Mammary epithelial cell (primary cell): ENCODE data around the gene CHST15.

Experiments
- EZH2 ChIP-seq: IDR thresholded peaks from 2 replicates; pipeline ENCODE4 v1.6.1; 2012; ENCODE audit warnings: low read length, inconsistent platforms, borderline replicate concordance
- TF ChIP-seq, protein P1 (sequence below), 2 donors: IDR thresholded peaks in 1 of 2; conservative IDR thresholded peaks in 1 of 2; 2 replicates each; pipeline ENCODE4 v1.5.1; 2011 to 2012; ENCODE audit warnings: inconsistent platforms in 2 of 2, low read length in 2 of 2, mild to moderate bottlenecking in 2 of 2, control low read depth in 1 of 2, low read depth in 1 of 2; ENCODE audit not compliant: insufficient read depth in 1 of 2; ENCODE audit errors: extremely low read depth in 1 of 2

DNA sequence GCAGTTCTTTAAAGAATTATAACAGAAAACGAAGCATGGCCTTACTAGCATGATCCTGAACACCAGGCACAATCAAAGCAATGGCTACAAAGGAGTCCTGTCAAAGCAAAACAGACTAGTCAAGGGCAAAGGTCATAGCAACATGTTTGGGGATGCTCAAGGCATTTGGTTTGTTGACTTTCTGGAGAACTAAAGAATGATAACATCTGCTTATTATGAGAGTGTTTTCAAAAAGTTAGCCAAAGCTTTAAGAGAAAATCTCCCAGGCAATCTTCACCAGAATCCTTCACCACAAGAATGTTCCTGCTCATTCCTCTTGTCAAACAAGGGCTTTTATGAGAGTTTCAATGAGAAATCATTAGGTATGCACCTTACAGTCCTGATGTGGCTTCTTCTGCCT is 106.7 kb downstream of the CHST15 start:
- TF ChIP-seq, protein P1, sequence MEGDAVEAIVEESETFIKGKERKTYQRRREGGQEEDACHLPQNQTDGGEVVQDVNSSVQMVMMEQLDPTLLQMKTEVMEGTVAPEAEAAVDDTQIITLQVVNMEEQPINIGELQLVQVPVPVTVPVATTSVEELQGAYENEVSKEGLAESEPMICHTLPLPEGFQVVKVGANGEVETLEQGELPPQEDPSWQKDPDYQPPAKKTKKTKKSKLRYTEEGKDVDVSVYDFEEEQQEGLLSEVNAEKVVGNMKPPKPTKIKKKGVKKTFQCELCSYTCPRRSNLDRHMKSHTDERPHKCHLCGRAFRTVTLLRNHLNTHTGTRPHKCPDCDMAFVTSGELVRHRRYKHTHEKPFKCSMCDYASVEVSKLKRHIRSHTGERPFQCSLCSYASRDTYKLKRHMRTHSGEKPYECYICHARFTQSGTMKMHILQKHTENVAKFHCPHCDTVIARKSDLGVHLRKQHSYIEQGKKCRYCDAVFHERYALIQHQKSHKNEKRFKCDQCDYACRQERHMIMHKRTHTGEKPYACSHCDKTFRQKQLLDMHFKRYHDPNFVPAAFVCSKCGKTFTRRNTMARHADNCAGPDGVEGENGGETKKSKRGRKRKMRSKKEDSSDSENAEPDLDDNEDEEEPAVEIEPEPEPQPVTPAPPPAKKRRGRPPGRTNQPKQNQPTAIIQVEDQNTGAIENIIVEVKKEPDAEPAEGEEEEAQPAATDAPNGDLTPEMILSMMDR (conservative IDR thresholded peaks at IDR 0.05 in 1 of 2, IDR thresholded peaks at IDR 0.05 in 1 of 2; ENCODE audit: extremely low read depth in 1 of 2, insufficient read depth in 1 of 2, low read depth in 1 of 2, low read length in 2 of 2) = no peak
- no peak for TF ChIP-seq EZH2
